H9 (cell line): ENCODE data around the gene RIOK1. TPM values are rescaled to one million over a fixed set of nuclear protein-coding genes. Genes with fewer than 3 reads are reported as not detected.

Experiments
- DNase-seq: peaks from one replicate; pipeline ENCODE4 v3.0.0-alpha.2; 2017
- H2AFZ ChIP-seq: one replicate; pipeline ENCODE4 v1.6.1; 2013; ENCODE audit warnings: mild to moderate bottlenecking, low read length, control low read depth, moderate library complexity
- H2AK5ac ChIP-seq: 2 replicates; pipeline ENCODE4 v1.6.1; 2013; ENCODE audit warnings: low read length, control low read depth, mixed read lengths; ENCODE audit not compliant: insufficient read length
- H2BK120ac ChIP-seq: one replicate; pipeline ENCODE4 v1.6.1; 2013; ENCODE audit warnings: low read depth, mild to moderate bottlenecking, low read length, control low read depth, inconsistent platforms; ENCODE audit not compliant: poor library complexity, severe bottlenecking
- H2BK12ac ChIP-seq: 2 replicates; pipeline ENCODE4 v1.6.1; 2013; ENCODE audit warnings: low read length, control low read depth, mixed read lengths, low read depth; ENCODE audit not compliant: insufficient read length
- H2BK15ac ChIP-seq: 2 replicates; pipeline ENCODE4 v1.6.1; 2013; ENCODE audit warnings: low read depth, low read length, control low read depth
- H2BK20ac ChIP-seq: one replicate; pipeline ENCODE4 v1.6.1; 2013; ENCODE audit warnings: low read depth, mild to moderate bottlenecking, low read length, control low read depth, inconsistent platforms; ENCODE audit not compliant: poor library complexity, severe bottlenecking
- H2BK5ac ChIP-seq: 2 replicates; pipeline ENCODE4 v1.6.1; 2013; ENCODE audit warnings: low read length, control low read depth, mixed read lengths; ENCODE audit not compliant: insufficient read length
- H3K14ac ChIP-seq: 2 replicates; pipeline ENCODE4 v1.6.1; 2013; ENCODE audit warnings: low read length, control low read depth; ENCODE audit not compliant: insufficient read depth
- H3K18ac ChIP-seq: 2 replicates; pipeline ENCODE4 v1.6.1; 2013; ENCODE audit warnings: low read depth, mild to moderate bottlenecking, mixed read lengths, low read length, control low read depth; ENCODE audit not compliant: insufficient read length
- H3K23ac ChIP-seq: 2 replicates; pipeline ENCODE4 v1.6.1; 2013; ENCODE audit warnings: low read length, control low read depth, mixed read lengths, low read depth; ENCODE audit not compliant: insufficient read length
- H3K23me2 ChIP-seq: 2 replicates; pipeline ENCODE4 v1.6.1; 2013; ENCODE audit warnings: low read depth, mild to moderate bottlenecking, mixed read lengths, low read length, control low read depth; ENCODE audit not compliant: insufficient read length, poor library complexity, severe bottlenecking
- H3K27ac ChIP-seq: 2 replicates; pipeline ENCODE4 v1.5.1; 2013; ENCODE audit warnings: low read length, control low read depth, mixed read lengths, low read depth; ENCODE audit not compliant: insufficient read length
- H3K27me3 ChIP-seq: 2 replicates; pipeline ENCODE4 v1.6.1; 2013; ENCODE audit warnings: low read length, control low read depth, inconsistent platforms; ENCODE audit not compliant: insufficient read depth
- H3K4ac ChIP-seq: 2 replicates; pipeline ENCODE4 v1.6.1; 2013; ENCODE audit warnings: low read depth, mild to moderate bottlenecking, control low read depth, inconsistent platforms, low read length, moderate library complexity
- H3K4me1 ChIP-seq: 2 replicates; pipeline ENCODE4 v1.6.1; 2013; ENCODE audit warnings: low read length, control low read depth, inconsistent platforms; ENCODE audit not compliant: insufficient read depth
- H3K4me2 ChIP-seq: 2 replicates; pipeline ENCODE4 v1.6.1; 2013; ENCODE audit warnings: low read length, control low read depth, mixed read lengths; ENCODE audit not compliant: insufficient read length, insufficient read depth
- H3K56ac ChIP-seq: 2 replicates; pipeline ENCODE4 v1.6.1; 2013; ENCODE audit warnings: low read depth, mild to moderate bottlenecking, mixed read lengths, low read length, control low read depth; ENCODE audit not compliant: insufficient read length
- H3K79me1 ChIP-seq: 2 replicates; pipeline ENCODE4 v1.6.1; 2013; ENCODE audit warnings: low read depth, mild to moderate bottlenecking, moderate library complexity, low read length, control low read depth, inconsistent platforms; ENCODE audit not compliant: insufficient read depth, poor library complexity, severe bottlenecking
- H3K79me2 ChIP-seq: 2 replicates; pipeline ENCODE4 v1.6.1; 2013; ENCODE audit warnings: low read length, control low read depth, inconsistent platforms; ENCODE audit not compliant: insufficient read depth
- H3K9ac ChIP-seq: 2 replicates; pipeline ENCODE4 v1.6.1; 2013; ENCODE audit warnings: low read length, control low read depth, mixed read lengths; ENCODE audit not compliant: insufficient read length; ENCODE audit errors: extremely low read depth
- H3K9me3 ChIP-seq: one replicate; pipeline ENCODE4 v1.6.1; 2013; ENCODE audit warnings: low read depth, low read length, inconsistent platforms; ENCODE audit not compliant: control insufficient read depth
- H3T11ph ChIP-seq: one replicate; pipeline ENCODE4 v1.6.1; 2013; ENCODE audit warnings: mild to moderate bottlenecking, low read length, control low read depth, inconsistent platforms
- H4K20me1 ChIP-seq: one replicate; pipeline ENCODE4 v1.6.1; 2013; ENCODE audit not compliant: control insufficient read depth, insufficient read length, insufficient read depth
- H4K5ac ChIP-seq: 2 replicates; pipeline ENCODE4 v1.6.1; 2013; ENCODE audit warnings: low read depth, mild to moderate bottlenecking, mixed read lengths, low read length, control low read depth; ENCODE audit not compliant: insufficient read length
- H4K8ac ChIP-seq: replicated peaks from 2 replicates; pipeline ENCODE4 v1.6.1; 2013; ENCODE audit warnings: low read length, control low read depth, mixed read lengths, low read depth; ENCODE audit not compliant: insufficient read length
- H4K91ac ChIP-seq: 2 replicates; pipeline ENCODE4 v1.6.1; 2013; ENCODE audit warnings: low read depth, mild to moderate bottlenecking, moderate library complexity, mixed read lengths, low read length, control low read depth; ENCODE audit not compliant: insufficient read length
- H3K27ac Mint-ChIP-seq, 3 experiments: 2 replicates in 2 of 3; 3 replicates in 1 of 3; pipeline ENCODE4 v1.8.0; 2020 to 2021; ENCODE audit warnings: mixed read lengths in 3 of 3, mild to moderate bottlenecking in 1 of 3, moderate library complexity in 1 of 3
- H3K27me3 Mint-ChIP-seq: 2 replicates; pipeline ENCODE4 v1.8.0; 2021; ENCODE audit warnings: low read depth, mild to moderate bottlenecking, moderate library complexity, mixed read lengths
- H3K36me3 Mint-ChIP-seq, 3 experiments: 2 replicates in 2 of 3; 3 replicates in 1 of 3; pipeline ENCODE4 v1.8.0; 2020 to 2021; ENCODE audit warnings: low read depth in 3 of 3, mixed read lengths in 3 of 3; ENCODE audit not compliant: insufficient read depth in 1 of 3
- H3K4me1 Mint-ChIP-seq, 2 experiments: 2 replicates each; pipeline ENCODE4 v1.8.0; 2020; ENCODE audit warnings: mixed read lengths in 2 of 2
- H3K4me3 Mint-ChIP-seq, 2 experiments: 2 replicates in 1 of 2; 3 replicates in 1 of 2; pipeline ENCODE4 v1.8.0; 2020 to 2021; ENCODE audit warnings: mild to moderate bottlenecking in 2 of 2, mixed read lengths in 2 of 2, moderate library complexity in 1 of 2
- H3K9me3 Mint-ChIP-seq, 2 experiments: 2 replicates in 1 of 2; 3 replicates in 1 of 2; pipeline ENCODE4 v1.8.0; 2020; ENCODE audit warnings: mild to moderate bottlenecking in 2 of 2, mixed read lengths in 2 of 2, moderate library complexity in 1 of 2
- CTCF ChIP-seq: fragments of 200-600 bp; sonication (generic); conservative IDR thresholded peaks from 3 replicates; pipeline ENCODE4 v1.8.0; 2021; ENCODE audit warnings: antibody characterized with exemption, mild to moderate bottlenecking
- WGBS: extraction: QIAGEN DNeasy Blood & Tissue Kit; methylation state at CpG from one replicate; pipeline ENCODE4 v1.1.7; 2013; ENCODE audit warnings: missing lambda C conversion rate, low lambda C conversion rate, mixed read lengths; ENCODE audit not compliant: insufficient read length; ENCODE audit errors: extremely low coverage; 5-methylcytosine and 5-hydroxymethylcytosine counted together
- total RNA-seq: library from RNA; stranded (reverse); gene quantifications from 2 replicates; pipeline ENCODE4 v1.2.1, GENCODE V29; 2021

The RIOK1 gene
- total RNA-seq, 1 experiment from 2014 or later, result 40.0 TPM

- H2AK5ac ChIP-seq, result no peak overlapping the region
- H3K79me1 ChIP-seq, result no peaks in the 10 kb centered on the region
- H2BK12ac ChIP-seq, result no peak overlapping the region
- peaks cover 5% of the 10 kb centered on the region; the same call in 1 of the 2 replicates for H3K4me1 ChIP-seq
- no peaks in the 10 kb centered on the region for H3K79me2 ChIP-seq
- Mint-ChIP-seq H3K4me1 (peaks cover 19 to 21% of the 10 kb centered on the region in 2 experiments), H3K9me3 (no peaks in the 10 kb centered on the region), H3K27ac (peak overlapping the region; percentile 59 to 78 (median 76); a peak in 5 of 7 replicates), H3K27me3 (no peaks in the 10 kb centered on the region), H3K4me3 (peak overlapping the region in 1 of 2 experiments; percentile 6; a peak in 2 of 5 replicates), H3K36me3 (peaks cover 13 to 25% (median 22%) of the 10 kb centered on the region in 3 experiments)
- H3K4ac ChIP-seq, result no peak overlapping the region
- no peak overlapping the region for H2BK120ac ChIP-seq
- H2BK20ac ChIP-seq, result no peak overlapping the region
- H4K5ac ChIP-seq, result no peak overlapping the region
- no peak overlapping the region for H3K23ac ChIP-seq
- H3K18ac ChIP-seq, result no peak overlapping the region
- H3K9ac ChIP-seq, result no peak overlapping the region
- WGBS, result no CpG with 5 or more reads among the region's 3 CpGs
- no peak overlapping the region for H3K14ac ChIP-seq
- H3K9me3 ChIP-seq, result no peaks in the 10 kb centered on the region
- no peak overlapping the region for H3K4me2 ChIP-seq
- DNase-seq, result no peak
- H4K91ac ChIP-seq, result no peak overlapping the region
- no peaks in the 10 kb centered on the region for H4K20me1 ChIP-seq
- no peak overlapping the region for H3K56ac ChIP-seq
- no peak overlapping the region for H2BK15ac ChIP-seq
- no peaks in the 10 kb centered on the region for H3K27me3 ChIP-seq
- no peak for TF ChIP-seq CTCF
- no peak overlapping the region for H3K27ac ChIP-seq
- H2AFZ ChIP-seq, result no peak overlapping the region
- H2BK5ac ChIP-seq, result no peak overlapping the region
- no peak overlapping the region for H3T11ph ChIP-seq
- H3K23me2 ChIP-seq, result no peaks in the 10 kb centered on the region
- no peak overlapping the region for H4K8ac ChIP-seq
Measured at GRCh38 chr6:7421066-7421465, 31.5 kb downstream of the RIOK1 start.
